A549 treated with ZK216348 at 1 μM for 4 hours (cell line): ENCODE measurements around the gene PTPN2. TPM values are rescaled to one million over a fixed set of nuclear protein-coding genes. Genes with fewer than 3 reads are reported as not detected.

ENCODE experiments used
- total RNA-seq: library from RNA; stranded (reverse); fragments of 200-300 nt; extraction: Qiagen RNA extraction; gene quantifications from 5 replicates; pipeline ENCODE4 v1.2.3, GENCODE V29; 2022; ENCODE audit warnings: low read depth

Gene PTPN2
- total RNA-seq, result 20.6 to 24.5 TPM (median 21.8 TPM) in 5 replicates

GRCh38 chr18:12883684-12884405 lies at the start of gene PTPN2:
PTPN2 (minus strand) TSS chr18:12884237; CDS start chr18:12884141, 96 bp downstream.

Other genes starting within 250 kb of the PTPN2 start
- 13.0 to 24.2 TPM (median 17.3 TPM) in 5 replicates for gene SPIRE1, start 226.1 kb downstream of the PTPN2 start, total RNA-seq
- gene CEP76, start 181.5 kb downstream of the PTPN2 start, total RNA-seq, result 5.5 to 10.4 TPM (median 7.0 TPM) in 5 replicates
- gene PSMG2, start 181.2 kb downstream of the PTPN2 start, total RNA-seq, result 60.5 to 79.8 TPM (median 68.7 TPM) in 5 replicates
- 21.7 to 30.6 TPM (median 28.6 TPM) in 5 replicates for gene SEH1L, start 63.8 kb upstream of the PTPN2 start, total RNA-seq
- gene CEP192, start 107.1 kb upstream of the PTPN2 start, total RNA-seq, result 7.4 to 10.4 TPM (median 7.8 TPM) in 5 replicates